Glomerular visceral epithelial cell (primary cell): Measurements from ENCODE around the gene METTL25.

ENCODE experiments used
- DNase-seq: peaks from one replicate; pipeline ENCODE4 v3.0.0-alpha.2; 2016; ENCODE audit errors: extremely low spot score

The METTL25 gene

DNA sequence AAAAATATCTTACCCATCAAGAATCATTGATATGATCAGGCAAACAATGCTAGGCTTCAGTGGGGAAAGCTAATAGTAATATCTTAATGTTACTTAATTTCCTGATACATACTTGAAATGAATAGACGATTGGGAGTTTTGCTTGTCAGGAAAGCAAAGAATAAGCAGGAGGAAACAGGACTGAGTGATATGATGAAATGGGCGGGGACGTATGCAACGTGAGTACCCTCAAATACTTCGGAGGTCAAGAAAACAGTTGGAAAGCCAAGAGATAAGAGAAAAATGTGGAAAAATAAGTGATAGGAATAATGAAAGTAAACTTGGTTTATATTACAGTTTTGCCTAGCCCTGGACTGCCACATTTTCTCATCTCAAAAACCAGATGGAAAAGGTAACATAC is 49.2 kb downstream of the METTL25 start:
- DNase-seq = no peak

DNA sequence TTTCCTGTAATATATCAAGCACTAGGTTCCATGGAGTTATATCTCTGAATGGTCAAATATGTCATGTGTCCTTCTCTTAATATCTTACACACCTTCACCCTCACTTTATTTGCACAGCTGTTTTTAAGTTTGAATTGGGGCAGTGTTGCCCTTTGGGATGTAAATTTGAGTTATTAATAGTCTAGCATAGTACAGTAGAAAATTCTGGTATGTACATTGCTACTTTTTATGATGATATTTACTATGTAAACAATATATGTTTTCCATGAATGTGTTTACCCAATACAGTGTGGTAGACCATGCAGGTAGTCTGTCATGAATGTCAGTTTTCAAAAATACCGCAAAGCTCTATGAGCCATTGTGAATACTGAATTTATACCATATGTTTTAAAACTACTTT is 50.5 kb downstream of the METTL25 start:
- no peak for DNase-seq

- no peak for DNase-seq
Measured at GRCh38 chr12:82411546-82412230, 53.4 kb downstream of the METTL25 start.

GRCh38 chr12:82412246-82412645 is 53.9 kb downstream of the METTL25 start:
- DNase-seq = peak; percentile 45

DNA sequence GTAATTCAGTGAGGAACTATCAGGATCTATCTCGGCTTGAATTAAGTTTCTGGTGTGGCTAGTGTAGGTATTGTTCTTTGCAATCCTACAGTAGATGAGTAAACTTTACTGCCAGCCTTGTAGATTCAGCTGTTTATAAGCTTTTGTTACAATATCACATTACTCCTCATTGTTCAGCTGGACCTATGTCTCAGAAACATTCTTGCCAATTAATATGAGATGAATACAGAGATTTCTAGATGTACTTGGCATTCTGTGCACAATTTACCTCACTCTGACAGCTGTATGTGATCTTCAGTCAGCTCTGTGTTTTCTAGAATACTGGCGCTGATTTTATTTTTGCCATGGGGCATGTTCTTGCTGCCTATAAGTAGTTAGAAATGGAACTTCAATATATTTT is 55.7 kb downstream of the METTL25 start:
- DNase-seq = no peak

- DNase-seq = peak; percentile 45
Measured at GRCh38 chr12:82414926-82415325, 56.6 kb downstream of the METTL25 start.

DNA sequence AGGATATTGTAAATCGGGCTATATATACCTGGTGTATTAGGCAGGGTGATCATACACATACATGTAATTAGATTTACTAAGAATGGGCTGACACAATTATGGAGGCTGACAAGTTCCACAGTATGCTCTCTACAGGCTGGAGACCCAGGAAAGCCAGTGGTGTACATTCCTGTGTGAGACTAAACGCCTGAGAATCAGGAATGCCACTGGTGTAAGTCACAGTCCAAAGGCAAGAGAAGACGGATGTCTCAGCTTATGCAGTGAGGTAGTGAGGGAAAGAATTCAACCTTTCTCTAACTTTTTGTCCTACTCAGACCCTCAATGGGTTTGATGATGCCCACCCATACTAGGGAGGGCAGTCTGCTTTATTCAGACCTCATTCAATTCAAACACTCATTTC is 57.1 kb downstream of the METTL25 start:
- DNase-seq = peak; percentile 66

DNA sequence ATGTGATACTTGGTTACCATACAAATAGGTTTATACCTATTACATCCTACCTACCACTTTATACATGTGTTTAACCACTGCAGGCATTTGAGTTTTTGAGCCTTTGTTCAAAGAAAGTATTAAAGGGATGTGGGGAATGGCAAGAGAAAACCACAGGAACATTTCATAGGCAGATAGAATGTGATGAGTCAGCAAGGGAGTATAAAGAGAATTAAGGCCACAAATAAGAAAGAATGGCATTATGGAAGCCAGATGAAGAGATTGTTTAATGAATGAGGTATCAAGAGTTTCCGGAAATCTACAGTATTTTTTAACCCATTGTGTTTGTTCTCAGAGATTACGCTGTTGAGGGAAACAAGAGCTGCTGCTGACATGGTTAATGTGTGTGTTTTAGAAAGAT is 66.9 kb downstream of the METTL25 start:
- peak; percentile 32 for DNase-seq

DNA sequence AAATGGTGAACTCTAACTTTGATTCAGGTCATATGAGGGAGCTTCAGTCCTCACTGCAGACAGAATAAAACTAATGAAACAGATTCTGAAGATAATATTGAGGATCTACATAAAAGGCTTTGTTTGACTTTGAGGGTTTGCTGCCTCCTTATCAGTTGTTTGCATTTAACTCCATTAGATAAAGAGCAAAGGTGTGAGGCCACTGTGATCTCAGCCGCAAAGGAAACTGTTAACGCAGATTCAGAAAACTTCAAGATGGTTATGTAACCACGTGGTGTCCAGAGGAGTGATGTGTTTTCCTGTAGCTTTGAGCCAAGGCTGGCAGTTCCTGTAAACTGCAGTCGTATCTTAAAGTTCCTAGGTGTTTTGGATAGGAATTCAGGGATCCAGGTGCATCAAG is 67.8 kb downstream of the METTL25 start:
- DNase-seq = no peak

DNA sequence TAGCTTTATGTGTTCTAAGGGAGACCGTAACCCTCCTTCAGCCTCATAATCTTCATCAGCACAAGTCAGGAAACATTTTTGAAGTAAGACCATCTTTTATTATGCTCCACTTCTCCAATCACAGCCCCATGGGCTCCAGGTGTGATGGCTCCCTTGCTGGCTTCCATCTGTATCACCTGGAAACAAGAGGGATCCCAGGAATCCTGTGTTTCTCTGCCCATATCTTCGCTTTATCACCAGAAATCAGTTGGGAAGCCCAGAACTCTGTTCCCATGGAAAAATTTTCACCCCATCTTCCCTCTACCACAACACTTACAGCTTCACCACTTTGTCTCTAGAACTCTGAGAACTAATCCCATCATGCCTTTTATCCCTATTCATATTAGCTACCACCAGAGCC is 68.3 kb downstream of the METTL25 start:
- DNase-seq = no peak

- DNase-seq = no peak
Measured at GRCh38 chr12:82430541-82431145, 72.3 kb downstream of the METTL25 start.

DNA sequence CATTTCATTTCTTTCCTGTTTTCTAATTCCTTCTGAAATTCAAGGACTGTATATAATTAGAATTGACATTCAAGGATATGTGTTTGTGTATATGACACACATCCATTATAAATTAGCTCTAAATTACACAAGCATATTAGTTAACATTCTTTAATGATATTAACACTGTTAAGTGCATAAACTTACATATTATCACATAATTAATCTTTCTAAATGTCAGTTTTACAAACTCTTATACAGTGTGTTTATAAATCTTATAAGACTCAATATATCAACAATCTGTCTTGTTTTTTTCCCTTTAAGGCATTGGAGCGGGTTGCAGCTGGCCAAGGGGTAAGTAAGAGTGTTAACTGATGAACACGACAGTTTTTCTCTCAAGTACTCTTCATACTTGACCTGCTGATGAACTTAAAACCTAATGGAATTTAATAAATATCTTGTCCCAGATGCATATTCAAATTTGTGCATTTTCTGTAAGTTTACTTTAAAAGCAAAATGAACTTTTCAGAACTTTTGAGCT is 76.1 kb downstream of the METTL25 start:
- DNase-seq = no peak

DNA sequence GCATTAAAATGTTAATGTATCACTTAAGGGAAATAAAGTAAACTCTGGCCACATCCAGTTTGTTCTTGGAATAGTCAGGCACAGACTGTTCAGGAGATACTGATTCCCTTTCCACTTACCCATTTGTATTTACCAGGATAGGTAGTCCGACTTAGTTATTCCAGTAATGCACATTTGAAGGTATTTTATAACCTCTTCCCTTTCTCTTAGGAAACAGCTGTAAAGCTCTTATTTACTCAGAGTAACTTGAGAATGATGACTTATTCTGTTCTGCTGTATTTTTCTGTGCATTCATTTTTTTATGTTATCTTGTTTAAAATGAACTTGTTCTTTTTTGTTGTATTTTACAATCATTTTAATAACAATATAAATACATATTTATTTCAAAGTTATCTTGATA is 78.0 kb downstream of the METTL25 start:
- DNase-seq = no peak

DNA sequence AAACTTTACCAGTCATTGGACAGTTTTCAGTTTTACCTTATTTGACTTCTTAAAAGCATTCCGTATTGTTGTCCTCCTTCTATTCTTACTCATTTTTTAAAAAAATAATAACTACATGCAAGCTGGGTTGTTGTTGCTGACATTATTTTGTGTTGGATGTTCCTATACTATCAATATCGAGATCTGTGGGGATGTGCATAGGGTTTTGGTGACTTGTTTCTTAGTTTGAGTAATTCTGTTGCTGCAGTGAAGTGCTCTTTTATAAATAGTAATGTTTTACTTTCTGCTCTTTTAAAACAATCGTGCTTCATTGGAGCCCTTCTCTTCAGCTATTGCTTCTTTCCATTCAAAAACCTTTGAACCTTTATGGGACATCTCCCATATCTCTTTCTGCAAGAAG is 79.4 kb downstream of the METTL25 start:
- DNase-seq = no peak

GRCh38 chr12:82438356-82438755 is 80.0 kb downstream of the METTL25 start:
- no peak for DNase-seq

DNA sequence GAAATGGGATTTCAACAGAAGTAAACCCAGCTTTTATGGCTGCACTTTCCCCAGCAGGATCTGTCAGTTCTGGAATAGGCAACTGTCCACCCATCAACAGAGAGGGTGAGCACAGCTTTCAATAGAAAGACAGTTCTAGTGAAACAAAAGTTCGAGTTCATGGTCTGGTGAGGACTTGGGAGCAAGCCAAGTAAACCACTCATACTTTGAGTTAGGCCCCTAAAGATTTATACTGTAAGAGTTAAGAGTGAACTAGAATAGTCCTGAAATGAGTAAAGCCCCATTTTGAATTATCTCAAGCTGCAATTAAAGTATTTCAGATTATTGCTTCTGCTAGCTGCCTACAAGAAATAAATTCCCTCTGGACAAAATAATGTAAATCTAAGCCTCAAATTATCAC is 82.6 kb downstream of the METTL25 start:
- peak; percentile 16 for DNase-seq

DNA sequence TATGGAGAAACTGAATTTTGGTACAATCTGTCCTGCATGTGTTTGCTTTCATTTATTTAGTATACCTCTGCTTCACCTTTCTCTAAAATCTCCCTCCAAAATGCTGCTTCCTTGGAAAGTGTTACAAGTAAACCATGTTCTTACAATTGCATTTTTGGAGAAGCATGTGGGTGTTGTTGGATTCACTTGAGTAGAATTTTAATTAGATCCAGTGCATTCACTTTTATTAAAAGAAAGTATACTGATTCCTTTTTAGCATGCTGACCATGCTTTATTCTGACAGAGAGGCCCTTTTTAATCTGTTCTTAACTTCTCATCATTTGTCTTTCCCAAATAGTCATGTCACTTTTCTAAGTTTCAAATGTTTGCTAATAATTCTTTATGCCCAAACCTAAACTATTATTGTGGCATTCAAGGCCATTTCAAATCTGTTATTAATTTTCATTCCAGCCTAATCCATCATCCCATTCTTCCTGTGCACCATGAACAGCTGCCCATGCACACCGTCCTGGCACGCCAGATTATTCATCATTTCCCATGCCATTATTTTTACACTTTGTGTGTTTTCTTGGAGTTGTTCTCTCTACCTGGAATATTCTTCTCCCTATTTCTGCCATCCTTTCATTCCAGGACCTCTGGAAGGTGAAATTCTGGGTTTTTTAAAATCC is 90.7 kb downstream of the METTL25 start:
- DNase-seq = no peak

- DNase-seq = no peak
Measured at GRCh38 chr12:82456633-82457032, 98.3 kb downstream of the METTL25 start.

DNA sequence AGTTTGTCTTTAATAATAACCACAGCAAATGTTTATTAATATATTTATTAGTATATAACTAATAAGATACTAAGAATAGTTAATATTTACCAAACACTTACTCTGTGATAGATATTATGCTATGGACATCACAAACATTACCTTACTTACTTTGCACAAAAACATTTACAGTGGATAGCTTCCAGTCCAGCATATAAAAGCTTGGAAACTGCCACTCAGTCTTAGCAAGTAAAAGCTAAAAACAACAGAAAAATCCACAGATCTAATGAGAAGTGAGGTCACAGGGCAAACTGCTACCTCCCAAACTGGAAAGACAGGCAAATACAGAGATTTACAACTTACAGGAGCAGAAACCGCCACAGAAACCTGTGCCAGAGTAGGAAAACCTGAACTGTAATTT is 99.8 kb downstream of the METTL25 start:
- no peak for DNase-seq

DNA sequence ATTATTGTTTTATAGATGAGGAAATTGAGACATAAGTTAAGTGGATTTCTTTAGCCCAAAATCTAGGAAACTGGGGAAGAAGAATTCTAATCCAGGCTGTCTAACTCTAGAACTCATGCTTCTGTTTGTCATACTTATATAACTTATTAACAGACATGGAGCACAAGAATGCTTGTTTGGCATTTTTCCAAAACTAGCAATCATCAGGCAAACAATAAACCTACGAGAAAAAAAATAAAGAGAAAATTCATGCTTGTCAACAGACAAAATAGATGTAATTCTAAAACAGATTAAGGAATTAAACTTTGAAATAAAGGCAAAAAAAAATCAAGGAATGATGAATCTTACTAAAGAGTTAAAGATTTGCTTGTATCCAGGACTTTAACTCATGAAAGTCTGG is 103.1 kb downstream of the METTL25 start:
- peak; percentile 33 for DNase-seq

GRCh38 chr12:82461836-82462235 is 103.5 kb downstream of the METTL25 start:
- DNase-seq = peak; percentile 8

DNA sequence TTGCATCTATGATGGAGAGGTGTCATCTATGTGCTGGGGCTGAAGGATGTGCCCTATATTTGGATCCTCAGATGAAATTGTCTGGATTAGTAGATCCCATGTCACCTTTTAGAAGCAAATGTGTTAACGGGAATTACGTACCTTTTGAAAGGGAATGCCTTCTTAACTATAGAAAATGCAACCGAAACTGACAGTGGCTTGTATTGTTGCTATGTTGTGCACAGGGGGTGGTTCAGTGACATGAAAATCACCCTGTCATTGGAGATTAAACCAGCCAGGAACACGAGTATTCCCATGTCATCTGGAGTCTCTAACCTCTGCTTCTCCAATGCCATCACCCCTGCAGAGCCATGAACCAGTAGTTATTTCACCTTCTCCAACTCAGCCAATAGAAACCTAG is 110.2 kb downstream of the METTL25 start:
- no peak for DNase-seq

GRCh38 chr12:82470906-82471512 is 112.7 kb downstream of the METTL25 start:
- DNase-seq = no peak
